ENCODE results near the gene TGM5.
A peak's percentile ranks its signal among the peaks of the same experiment; 100 is the strongest.

TGM5 gene

DNA sequence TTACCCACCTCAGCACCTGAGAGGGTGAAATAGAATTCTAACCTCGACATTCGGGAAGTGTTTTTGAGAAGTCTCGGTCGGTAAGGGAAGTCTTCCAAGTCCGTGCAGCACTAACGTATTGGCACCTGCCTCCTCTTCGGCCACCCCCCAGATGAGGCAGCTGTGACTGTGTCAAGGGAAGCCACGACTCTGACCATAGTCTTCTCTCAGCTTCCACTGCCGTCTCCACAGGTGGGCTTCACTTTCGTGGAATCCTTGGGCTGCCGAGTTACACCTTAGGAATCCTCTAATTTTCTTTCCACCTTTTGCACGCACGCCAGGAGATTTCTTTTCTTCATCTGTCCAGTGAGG, 80.8 kb downstream of the TGM5 start:
- H3K9me2 ChIP-seq (replicated peaks; ENCODE audit: insufficient read depth, low read length) = no peaks in the 10 kb centered on the region
- peak overlapping the region; percentile 66 for H3K9ac ChIP-seq (ENCODE audit: low read length)
- peak overlapping the region; percentile 68 for H3K27ac ChIP-seq (ENCODE audit: low read depth, low read length)
- peak overlapping the region; percentile 75 for H3K4me3 ChIP-seq (ENCODE audit: insufficient read depth, low read length, poor library complexity, severe bottlenecking)
- H2AFZ ChIP-seq (ENCODE audit: low read depth, low read length, severe bottlenecking) = peak overlapping the region; percentile 78
- TF ChIP-seq EZH2phosphoT487 (conservative IDR thresholded peaks at IDR 0.05; ENCODE audit: low read length) = no peak
- TF ChIP-seq, protein P1, sequence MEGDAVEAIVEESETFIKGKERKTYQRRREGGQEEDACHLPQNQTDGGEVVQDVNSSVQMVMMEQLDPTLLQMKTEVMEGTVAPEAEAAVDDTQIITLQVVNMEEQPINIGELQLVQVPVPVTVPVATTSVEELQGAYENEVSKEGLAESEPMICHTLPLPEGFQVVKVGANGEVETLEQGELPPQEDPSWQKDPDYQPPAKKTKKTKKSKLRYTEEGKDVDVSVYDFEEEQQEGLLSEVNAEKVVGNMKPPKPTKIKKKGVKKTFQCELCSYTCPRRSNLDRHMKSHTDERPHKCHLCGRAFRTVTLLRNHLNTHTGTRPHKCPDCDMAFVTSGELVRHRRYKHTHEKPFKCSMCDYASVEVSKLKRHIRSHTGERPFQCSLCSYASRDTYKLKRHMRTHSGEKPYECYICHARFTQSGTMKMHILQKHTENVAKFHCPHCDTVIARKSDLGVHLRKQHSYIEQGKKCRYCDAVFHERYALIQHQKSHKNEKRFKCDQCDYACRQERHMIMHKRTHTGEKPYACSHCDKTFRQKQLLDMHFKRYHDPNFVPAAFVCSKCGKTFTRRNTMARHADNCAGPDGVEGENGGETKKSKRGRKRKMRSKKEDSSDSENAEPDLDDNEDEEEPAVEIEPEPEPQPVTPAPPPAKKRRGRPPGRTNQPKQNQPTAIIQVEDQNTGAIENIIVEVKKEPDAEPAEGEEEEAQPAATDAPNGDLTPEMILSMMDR (IDR thresholded peaks at IDR 0.05; ENCODE audit: insufficient read depth, low read length, poor library complexity, severe bottlenecking) = no peak
- no peaks in the 10 kb centered on the region; the same call in 1 of the 2 replicates for H3K36me3 ChIP-seq (ENCODE audit: low read length)
- peaks cover 14% of the 10 kb centered on the region for H3K79me2 ChIP-seq (ENCODE audit: insufficient read depth, low read length)
- no peaks in the 10 kb centered on the region for H4K20me1 ChIP-seq (ENCODE audit: low read depth, low read length)
- peaks cover 27% of the 10 kb centered on the region for H3F3A ChIP-seq (ENCODE audit: insufficient read depth)
- no peaks in the 10 kb centered on the region for H3K27me3 ChIP-seq (ENCODE audit: low read length)
- peak overlapping the region; percentile 98 for H3K4me2 ChIP-seq (ENCODE audit: low read depth, low read length, poor library complexity, severe bottlenecking)
- H3K9me3 ChIP-seq (ENCODE audit: insufficient read depth, low read length) = no peaks in the 10 kb centered on the region

DNA sequence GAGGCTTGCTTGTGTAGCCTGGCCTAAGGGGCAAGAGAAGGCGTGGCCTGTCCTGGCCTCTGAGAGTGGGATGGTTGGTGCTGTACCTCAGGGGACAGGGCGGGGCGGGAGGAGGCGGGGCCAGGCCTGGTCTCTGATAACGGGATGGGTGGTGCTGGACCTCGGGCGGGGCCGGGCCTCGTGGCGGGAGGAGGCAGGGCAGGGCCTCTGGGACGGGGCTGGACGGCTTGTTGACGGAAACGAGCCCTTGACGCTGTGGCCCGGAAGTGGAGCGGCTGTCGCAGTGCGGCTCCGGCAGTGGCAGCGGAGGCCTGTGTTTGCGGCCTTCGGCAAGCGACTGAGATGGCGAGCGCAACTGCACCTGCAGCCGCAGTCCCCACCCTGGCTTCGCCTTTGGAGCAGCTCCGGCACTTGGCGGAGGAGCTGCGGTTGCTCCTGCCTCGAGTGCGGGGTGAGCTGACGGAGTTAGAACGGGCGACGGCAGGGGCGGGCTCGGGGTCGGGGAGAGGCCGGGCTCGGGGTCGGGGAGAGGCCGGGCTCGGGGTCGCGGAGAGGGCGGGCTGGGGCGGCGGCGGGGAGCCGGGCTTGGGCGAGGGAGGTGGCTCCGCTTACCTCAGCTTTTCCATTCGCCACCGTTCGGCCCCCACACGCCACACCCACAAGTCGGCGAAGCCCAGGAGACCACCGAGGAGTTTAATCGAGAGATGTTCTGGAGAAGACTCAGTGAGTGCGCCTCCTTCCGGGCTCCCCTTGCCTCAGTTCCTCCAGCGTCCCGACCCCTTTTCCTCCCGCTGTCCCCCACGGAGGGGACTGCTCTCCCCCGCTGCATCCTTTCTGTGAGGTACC, 81.3 kb downstream of the TGM5 start, which contains the start of gene CCNDBP1:
Gene CCNDBP1, plus strand, starts transcription at position 247 of the 846 bp plus-strand sequence. Its CDS starts 96 bp downstream, at position 343.
- Histone ChIP-seq H3K9ac (ENCODE audit: low read length) (peak within 1 kb of the TSS; percentile 66), H4K20me1 (ENCODE audit: low read depth, low read length) (no peaks in the 10 kb centered on the region), H3K9me3 (ENCODE audit: insufficient read depth, low read length) (no peaks in the 10 kb centered on the region), H2AFZ (ENCODE audit: low read depth, low read length, severe bottlenecking) (peak within 1 kb of the TSS; percentile 78), H3K36me3 (ENCODE audit: low read length) (no peaks in the 10 kb centered on the region; the same call in 1 of the 2 replicates), H3K27me3 (ENCODE audit: low read length) (no peaks in the 10 kb centered on the region), H3K9me2 (replicated peaks; ENCODE audit: insufficient read depth, low read length) (no peaks in the 10 kb centered on the region), H3K4me2 (ENCODE audit: low read depth, low read length, poor library complexity, severe bottlenecking) (peak within 1 kb of the TSS; percentile 98), H3F3A (ENCODE audit: insufficient read depth) (peaks cover 30% of the 10 kb centered on the region), H3K4me3 (ENCODE audit: insufficient read depth, low read length, poor library complexity, severe bottlenecking) (peak within 1 kb of the TSS; percentile 75), H3K79me2 (ENCODE audit: insufficient read depth, low read length) (peaks cover 14% of the 10 kb centered on the region), H3K27ac (ENCODE audit: low read depth, low read length) (peak within 1 kb of the TSS; percentile 68)
- TF ChIP-seq, protein P1 (IDR thresholded peaks at IDR 0.05; ENCODE audit: insufficient read depth, low read length, poor library complexity, severe bottlenecking) = no peak
- no peak for TF ChIP-seq EZH2phosphoT487 (conservative IDR thresholded peaks at IDR 0.05; ENCODE audit: low read length)

DNA sequence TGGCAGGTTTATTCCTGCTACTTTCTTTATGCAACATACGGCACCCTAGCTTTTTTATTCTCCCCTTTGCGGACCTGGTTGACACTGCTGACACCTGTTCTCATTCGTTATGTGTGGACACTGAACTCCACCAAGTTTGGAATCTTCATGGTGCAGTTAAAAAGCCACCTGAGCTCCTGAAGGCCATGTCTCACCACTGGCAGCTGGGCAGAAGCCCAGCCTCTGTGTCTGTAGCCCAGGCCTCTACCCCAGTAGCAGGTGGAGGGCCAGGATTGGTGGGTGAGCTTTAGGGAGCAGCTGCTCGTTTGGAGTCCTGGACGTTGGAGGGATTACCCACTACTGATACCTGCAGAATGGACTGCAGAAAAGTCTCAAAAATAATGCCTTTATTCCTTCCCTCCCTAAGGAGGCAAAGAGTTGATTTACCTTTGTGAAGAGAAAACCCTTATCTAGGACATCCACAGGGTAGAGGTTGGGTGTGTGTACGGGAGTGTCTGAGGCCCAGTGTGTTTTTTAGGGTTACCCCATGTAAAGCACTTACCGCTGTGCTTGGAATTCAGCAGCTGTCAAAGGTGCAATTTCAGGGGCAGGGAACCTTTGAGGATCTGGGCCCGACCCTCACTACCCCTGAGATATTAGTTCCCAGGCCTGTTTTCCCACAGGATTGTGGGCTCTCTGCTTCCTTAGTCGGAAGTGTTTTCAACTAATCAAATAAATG, 82.2 kb downstream of the TGM5 start:
- TF ChIP-seq, protein P1 (IDR thresholded peaks at IDR 0.05; ENCODE audit: insufficient read depth, low read length, poor library complexity, severe bottlenecking) = no peak
- TF ChIP-seq EZH2phosphoT487 (conservative IDR thresholded peaks at IDR 0.05; ENCODE audit: low read length) = no peak
- Histone ChIP-seq H2AFZ (ENCODE audit: low read depth, low read length, severe bottlenecking) (no peak overlapping the region), H3K4me2 (ENCODE audit: low read depth, low read length, poor library complexity, severe bottlenecking) (peak overlapping the region; percentile 26)

More for the DNA sequence above, 82.2 kb downstream of the TGM5 start:
- Histone ChIP-seq H3K36me3 (ENCODE audit: low read length) (0 out of 2 replicates have a peak, but pooled peaks cover 1% of the 10 kb centered on the region), H3K27ac (ENCODE audit: low read depth, low read length) (peak overlapping the region; percentile 68; the same call in 1 of the 2 replicates), H3K27me3 (ENCODE audit: low read length) (no peaks in the 10 kb centered on the region), H3K4me3 (ENCODE audit: insufficient read depth, low read length, poor library complexity, severe bottlenecking) (no peak overlapping the region), H3F3A (ENCODE audit: insufficient read depth) (peaks cover 30% of the 10 kb centered on the region), H3K9me3 (ENCODE audit: insufficient read depth, low read length) (no peaks in the 10 kb centered on the region), H3K9me2 (replicated peaks; ENCODE audit: insufficient read depth, low read length) (no peaks in the 10 kb centered on the region), H3K79me2 (ENCODE audit: insufficient read depth, low read length) (peaks cover 14% of the 10 kb centered on the region), H4K20me1 (ENCODE audit: low read depth, low read length) (no peaks in the 10 kb centered on the region), H3K9ac (ENCODE audit: low read length) (no peak overlapping the region)

Measured in SU-DHL-6 (cell line).